NCI-H128 (cell line): ENCODE measurements around the gene LDLRAD2.

Experiments used
- DNase-seq: peaks from one replicate; lab custom pipeline; 2025; ENCODE audit not compliant: unreplicated experiment; lab: John Stamatoyannopoulos, UW

Gene LDLRAD2

GRCh38 chr1:21841852-21842466, 29.9 kb downstream of the LDLRAD2 start:
- no peak for DNase-seq

DNA sequence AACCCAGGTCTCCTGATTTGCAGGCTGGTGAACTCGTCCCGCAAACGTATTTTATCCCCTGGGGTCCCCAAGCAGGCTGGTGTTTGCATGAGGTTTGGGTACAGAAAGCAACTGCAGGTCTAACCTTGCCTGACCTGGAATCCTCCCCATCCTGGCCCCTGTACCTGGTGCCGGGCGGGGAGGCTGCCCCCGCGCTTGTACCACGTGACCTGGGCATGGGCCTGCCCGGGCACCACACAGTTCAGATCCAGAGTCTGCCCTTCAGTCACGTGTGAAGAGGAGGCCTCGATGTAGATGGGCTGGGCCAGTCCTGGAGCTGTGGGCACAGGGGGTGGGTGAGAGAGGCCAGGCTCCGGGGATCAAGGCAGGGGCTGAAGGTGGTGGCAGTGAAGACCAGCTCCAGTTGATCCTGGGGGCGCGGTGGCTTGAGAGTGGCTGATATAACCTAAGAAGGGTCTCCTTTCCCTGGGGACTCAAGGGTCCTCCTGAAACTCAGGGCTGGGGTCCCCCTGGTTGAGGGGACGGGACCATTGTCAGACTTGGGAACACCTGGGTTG, 30.6 kb downstream of the LDLRAD2 start:
- DNase-seq: no peak

DNA sequence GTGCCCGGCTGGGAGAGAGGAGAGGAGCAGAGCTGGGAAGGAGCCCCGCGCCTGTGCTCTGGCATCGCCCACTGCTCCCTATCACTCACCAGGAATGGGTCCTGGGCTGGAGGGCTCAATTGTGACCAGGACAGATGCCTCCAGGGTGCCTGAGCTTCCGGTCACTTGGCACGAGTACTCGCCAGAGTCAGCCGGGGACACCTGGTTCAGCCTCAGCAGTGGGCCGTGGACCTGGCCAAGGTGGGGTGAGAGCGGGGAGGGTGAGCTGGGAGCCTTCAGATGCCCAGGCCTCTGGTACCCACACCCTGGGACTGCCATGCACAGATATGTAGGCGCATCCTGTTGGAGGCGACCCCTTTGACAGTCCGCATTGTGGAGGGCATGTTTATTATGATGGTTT, 31.1 kb downstream of the LDLRAD2 start:
- no peak for DNase-seq

GRCh38 chr1:21843996-21844395, 31.9 kb downstream of the LDLRAD2 start:
- no peak for DNase-seq

DNA sequence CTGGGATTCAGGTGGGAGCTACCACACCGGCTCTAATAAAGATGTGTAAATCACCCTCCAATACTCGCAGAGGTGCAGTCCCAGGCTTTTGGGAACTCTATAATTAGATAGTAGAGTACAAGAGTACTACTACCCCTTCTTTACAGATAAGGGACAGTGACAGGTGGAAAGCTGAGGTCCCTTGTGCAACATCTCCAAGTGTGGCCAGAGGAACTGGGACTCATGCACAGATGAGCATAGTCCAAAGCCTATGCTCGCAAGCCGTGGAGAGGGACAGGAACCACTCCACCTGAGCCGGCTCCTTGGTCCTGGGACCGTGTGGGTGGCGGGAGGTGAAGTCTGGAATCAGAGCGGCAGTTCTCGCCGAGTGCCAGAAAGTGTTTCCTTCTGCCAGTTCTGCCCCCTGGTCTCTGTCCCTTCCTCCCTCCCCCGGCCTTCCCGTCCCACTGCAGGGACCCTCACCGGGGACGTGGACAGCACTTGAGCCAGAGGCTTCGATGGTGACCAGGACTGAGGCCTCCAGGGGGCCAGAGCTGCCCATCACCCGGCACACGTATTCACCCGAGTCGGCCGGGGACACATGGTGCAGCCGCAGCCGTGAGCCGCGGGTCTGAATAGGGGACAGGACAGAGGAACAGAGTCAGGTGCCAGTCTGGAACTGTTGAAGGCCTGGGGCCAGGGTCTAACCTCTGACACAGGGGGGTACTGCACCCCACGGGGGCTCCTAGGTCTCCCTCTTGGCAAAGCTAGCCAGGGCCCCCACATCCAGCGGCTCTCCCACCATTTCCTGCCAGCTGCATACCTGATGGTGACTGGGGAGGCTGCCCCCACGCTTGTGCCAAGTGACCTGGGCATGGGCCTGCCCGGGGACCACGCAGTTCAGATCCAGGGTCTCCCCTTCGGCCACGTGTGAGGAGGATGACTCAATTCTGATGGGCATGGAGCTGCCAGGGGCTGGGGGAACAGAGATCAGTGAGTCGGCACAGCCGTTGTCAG, 33.9 kb downstream of the LDLRAD2 start:
- DNase-seq: no peak

GRCh38 chr1:21847223-21848205, 35.4 kb downstream of the LDLRAD2 start:
- DNase-seq: no peak

DNA sequence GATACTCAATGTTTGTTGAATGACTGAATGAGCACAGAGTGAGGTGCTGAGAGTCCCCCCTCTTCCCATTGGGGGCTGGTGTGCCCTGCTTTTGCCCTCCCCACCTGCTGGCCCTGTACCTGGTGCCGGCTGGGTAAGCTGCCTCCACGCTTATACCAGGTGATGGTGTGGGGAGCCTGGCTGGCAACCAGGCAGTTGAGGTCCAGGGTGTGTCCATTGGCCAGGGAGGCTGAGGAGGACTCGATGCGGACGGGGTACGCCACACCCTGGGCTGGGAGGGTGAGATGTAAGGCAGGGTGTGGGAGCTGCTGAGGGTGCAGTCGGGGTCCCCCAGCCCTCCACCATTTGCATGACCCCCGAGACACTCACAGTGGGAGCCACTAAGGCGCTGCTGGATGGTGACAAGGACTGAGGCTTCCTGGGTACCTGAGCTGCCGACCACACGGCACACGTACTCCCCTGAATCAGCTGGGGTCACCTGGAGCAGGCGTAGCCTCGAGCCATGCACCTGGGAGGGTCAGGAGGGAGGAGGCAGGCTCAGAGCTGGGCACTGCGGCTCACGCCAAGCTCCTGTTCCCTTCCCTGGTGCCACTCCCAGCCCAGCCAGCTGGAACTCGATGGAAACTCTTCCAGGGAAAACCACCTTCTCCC, 36.6 kb downstream of the LDLRAD2 start:
- no peak for DNase-seq

GRCh38 chr1:21849909-21850576, 38.0 kb downstream of the LDLRAD2 start:
- DNase-seq: no peak

- DNase-seq: no peak
These were observed 39.6 kb downstream of the LDLRAD2 start for GRCh38 chr1:21851430-21852250.

- no peak for DNase-seq
These were observed 40.4 kb downstream of the LDLRAD2 start for GRCh38 chr1:21852282-21853130.

- no peak for DNase-seq
These were observed 41.0 kb downstream of the LDLRAD2 start for GRCh38 chr1:21853131-21853427.

DNA sequence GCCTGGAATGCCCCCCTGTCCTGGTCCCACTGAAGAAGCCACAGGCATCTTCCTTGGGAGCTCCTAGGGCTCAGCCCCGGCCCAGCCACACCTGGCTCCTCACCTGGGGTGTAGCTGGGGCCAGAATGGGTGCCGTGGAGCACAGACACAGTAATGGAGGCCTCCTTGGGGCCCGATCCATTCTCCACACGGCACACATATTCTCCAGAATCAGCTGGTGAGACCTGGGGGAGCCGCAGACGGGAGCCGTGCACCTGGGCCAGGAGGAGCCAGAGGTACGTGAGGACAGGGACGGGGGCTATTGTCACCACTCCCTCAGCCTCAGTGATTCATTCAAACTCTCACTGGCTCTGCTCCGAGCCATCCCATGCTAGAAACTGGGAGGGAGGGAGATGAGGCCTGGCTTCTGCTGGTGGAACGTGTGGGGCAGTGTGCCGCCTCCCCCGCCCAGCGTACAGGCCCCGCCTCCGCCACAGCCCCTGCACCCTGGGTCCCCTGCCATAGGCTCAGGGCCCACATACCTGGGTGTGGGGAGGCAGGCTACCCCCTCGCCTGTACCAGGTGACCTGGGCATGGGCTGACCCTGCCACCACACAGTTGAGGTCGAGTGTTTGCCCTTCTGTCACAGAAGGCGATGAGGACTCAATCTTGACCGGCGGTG, 42.2 kb downstream of the LDLRAD2 start:
- DNase-seq: no peak

GRCh38 chr1:21854751-21855131, 42.7 kb downstream of the LDLRAD2 start:
- no peak for DNase-seq

GRCh38 chr1:21855257-21856096, 43.4 kb downstream of the LDLRAD2 start:
- DNase-seq: no peak

- DNase-seq: no peak
These were observed 45.2 kb downstream of the LDLRAD2 start for GRCh38 chr1:21857142-21857839.
